Measurements from ENCODE around the gene DST. TPM values are rescaled to one million over a fixed set of nuclear protein-coding genes. Genes with fewer than 3 reads are reported as not detected.

DST gene
- total and polyA plus RNA-seq, 7 donors: 58.3 to 341 (median 109) TPM

DNA sequence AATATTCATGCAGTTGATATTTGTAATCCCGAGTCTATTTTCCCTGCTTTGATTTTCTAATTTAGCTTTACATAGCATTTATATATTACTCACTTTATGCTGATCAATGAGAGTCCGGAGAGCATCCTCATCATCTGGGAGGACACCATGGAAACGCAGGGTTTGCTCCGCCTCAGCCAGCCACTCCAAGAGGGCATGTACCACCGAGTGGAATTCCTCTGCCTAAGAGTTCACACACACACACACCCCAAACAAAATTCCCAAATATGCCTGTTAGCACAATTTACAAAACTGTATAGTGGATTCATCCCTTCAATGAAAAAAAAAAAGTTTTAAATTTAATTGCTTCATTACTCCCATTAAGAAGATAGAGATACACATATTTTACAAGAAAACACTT is 160.7 kb downstream of the DST start:
- H3K27me3 ChIP-seq (ENCODE audit: insufficient read depth in 3 of 3, low read length in 2 of 3): no peaks in the 10 kb centered on the region
- ATAC-seq (no peak), DNase-seq (no peak)
- WGBS, 3 donors: 81 to 85% (median 84%) methylated on average over 5 of the region's 5 CpGs
- TF ChIP-seq, protein P1, sequence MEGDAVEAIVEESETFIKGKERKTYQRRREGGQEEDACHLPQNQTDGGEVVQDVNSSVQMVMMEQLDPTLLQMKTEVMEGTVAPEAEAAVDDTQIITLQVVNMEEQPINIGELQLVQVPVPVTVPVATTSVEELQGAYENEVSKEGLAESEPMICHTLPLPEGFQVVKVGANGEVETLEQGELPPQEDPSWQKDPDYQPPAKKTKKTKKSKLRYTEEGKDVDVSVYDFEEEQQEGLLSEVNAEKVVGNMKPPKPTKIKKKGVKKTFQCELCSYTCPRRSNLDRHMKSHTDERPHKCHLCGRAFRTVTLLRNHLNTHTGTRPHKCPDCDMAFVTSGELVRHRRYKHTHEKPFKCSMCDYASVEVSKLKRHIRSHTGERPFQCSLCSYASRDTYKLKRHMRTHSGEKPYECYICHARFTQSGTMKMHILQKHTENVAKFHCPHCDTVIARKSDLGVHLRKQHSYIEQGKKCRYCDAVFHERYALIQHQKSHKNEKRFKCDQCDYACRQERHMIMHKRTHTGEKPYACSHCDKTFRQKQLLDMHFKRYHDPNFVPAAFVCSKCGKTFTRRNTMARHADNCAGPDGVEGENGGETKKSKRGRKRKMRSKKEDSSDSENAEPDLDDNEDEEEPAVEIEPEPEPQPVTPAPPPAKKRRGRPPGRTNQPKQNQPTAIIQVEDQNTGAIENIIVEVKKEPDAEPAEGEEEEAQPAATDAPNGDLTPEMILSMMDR (IDR thresholded peaks at IDR 0.05): no peak
- H3K36me3 ChIP-seq (ENCODE audit: insufficient read depth in 1 of 2, low read depth in 1 of 2): peaks cover 0 to 99% of the 10 kb centered on the region in 2 donors
- H3K4me3 ChIP-seq: no peak overlapping the region
- H3K4me1 ChIP-seq: no peaks in the 10 kb centered on the region
- H3K9me3 ChIP-seq: no peaks in the 10 kb centered on the region
- H3K27ac ChIP-seq: no peak overlapping the region
- intact Hi-C loops (cut with DNase I): no loop called here

DNA sequence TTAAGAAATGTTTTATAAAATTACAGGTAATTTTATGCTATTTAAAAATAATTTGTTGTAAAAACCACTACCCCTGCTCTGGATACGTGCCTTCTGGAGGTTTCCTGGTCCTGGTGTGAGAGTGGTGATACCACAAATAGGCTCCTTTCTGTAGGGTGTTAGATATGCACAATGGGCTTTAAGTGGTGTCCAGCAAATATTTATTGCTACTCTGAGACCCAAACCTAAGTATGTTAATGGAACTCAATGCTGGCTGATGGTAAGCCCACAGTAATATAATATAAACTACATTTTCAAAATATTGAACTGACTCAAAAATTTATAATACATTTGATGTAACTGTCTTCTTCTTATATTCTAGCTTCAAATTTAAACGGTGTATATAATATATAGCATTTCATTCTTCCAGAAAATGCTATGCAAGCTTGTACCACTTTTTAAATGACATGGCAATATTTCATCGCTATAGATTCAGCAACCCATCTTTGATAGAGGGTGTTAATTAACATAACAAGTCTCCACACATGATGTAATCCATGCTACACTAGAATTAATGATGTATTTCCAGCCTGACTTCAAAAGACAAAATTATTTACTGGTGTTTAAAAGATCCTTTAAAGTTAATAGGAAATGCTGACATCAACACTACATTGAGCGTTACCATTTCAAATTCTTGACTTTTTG is 161.9 kb downstream of the DST start:
- TF ChIP-seq, protein P1 (IDR thresholded peaks at IDR 0.05): no peak
- Histone ChIP-seq H3K27ac (no peak overlapping the region), H3K9me3 (no peaks in the 10 kb centered on the region), H3K36me3 (ENCODE audit: insufficient read depth in 1 of 2, low read depth in 1 of 2) (peaks cover under 1 to 99% of the 10 kb centered on the region in 2 donors), H3K4me1 (no peaks in the 10 kb centered on the region), H3K4me3 (no peak overlapping the region), H3K27me3 (ENCODE audit: insufficient read depth in 3 of 3, low read length in 2 of 3) (no peaks in the 10 kb centered on the region)
- no peak for DNase-seq
- intact Hi-C loops (cut with DNase I): no loop called here
- no peak for ATAC-seq
- WGBS, 3 donors: 84 to 90% (median 87%) methylated on average over 4 of the region's 4 CpGs

- no peak overlapping the region for H3K4me3 ChIP-seq
- H3K36me3 ChIP-seq (ENCODE audit: insufficient read depth in 1 of 2, low read depth in 1 of 2): peaks cover 3 to 99% of the 10 kb centered on the region in 2 donors
- TF ChIP-seq, protein P1 (IDR thresholded peaks at IDR 0.05): no peak
- H3K27ac ChIP-seq: no peak overlapping the region
- H3K9me3 ChIP-seq: no peaks in the 10 kb centered on the region
- DNase-seq: no peak
- ATAC-seq: no peak
- H3K27me3 ChIP-seq (ENCODE audit: insufficient read depth in 3 of 3, low read length in 2 of 3): no peaks in the 10 kb centered on the region
- H3K4me1 ChIP-seq: no peaks in the 10 kb centered on the region
- intact Hi-C loops (cut with DNase I): no loop called here
Measured at GRCh38 chr6:56480246-56480645, 162.4 kb downstream of the DST start.

GRCh38 chr6:56479381-56479780 is 163.3 kb downstream of the DST start:
- Histone ChIP-seq H3K4me1 (no peaks in the 10 kb centered on the region), H3K4me3 (no peak overlapping the region), H3K36me3 (ENCODE audit: insufficient read depth in 1 of 2, low read depth in 1 of 2) (peaks cover 3 to 98% of the 10 kb centered on the region in 2 donors), H3K27ac (no peak overlapping the region), H3K27me3 (ENCODE audit: insufficient read depth in 3 of 3, low read length in 2 of 3) (no peaks in the 10 kb centered on the region), H3K9me3 (no peaks in the 10 kb centered on the region)
- WGBS, 3 donors: 95 to 99% (median 99%) methylated on average over 3 of the region's 3 CpGs
- TF ChIP-seq, protein P1 (IDR thresholded peaks at IDR 0.05): no peak
- intact Hi-C loops (cut with DNase I): no loop called here
- no peak for DNase-seq
- no peak for ATAC-seq

DNA sequence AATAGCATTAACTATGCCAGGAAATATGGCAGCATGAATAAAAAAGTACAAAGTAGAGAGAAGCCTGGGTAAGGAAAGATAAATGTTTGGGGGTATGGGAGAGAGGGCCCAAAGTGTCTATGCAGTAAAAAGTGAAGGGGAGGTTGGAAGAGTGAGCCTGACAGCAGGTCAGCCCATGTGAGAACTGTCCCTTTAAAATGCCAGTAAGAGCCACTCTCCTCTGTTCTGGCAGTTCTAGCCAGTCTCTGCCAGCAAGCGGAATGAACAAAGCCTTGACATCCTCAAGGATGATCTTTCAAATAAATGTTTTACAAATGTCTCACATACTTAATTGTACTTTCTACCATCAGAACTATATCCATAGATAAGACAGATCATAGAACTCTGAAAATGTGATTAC is 164.5 kb downstream of the DST start:
- peaks cover 3 to 98% of the 10 kb centered on the region in 2 donors for H3K36me3 ChIP-seq (ENCODE audit: insufficient read depth in 1 of 2, low read depth in 1 of 2)
- ATAC-seq: no peak
- DNase-seq: no peak
- intact Hi-C loops (cut with DNase I): no loop called here
- H3K27ac ChIP-seq: no peak overlapping the region
- H3K4me3 ChIP-seq: no peak overlapping the region
- no peaks in the 10 kb centered on the region for H3K4me1 ChIP-seq
- no peaks in the 10 kb centered on the region for H3K9me3 ChIP-seq
- 82 to 100% (median 86%) methylated on average over 1 of the region's 1 CpG for WGBS, 3 donors
- H3K27me3 ChIP-seq (ENCODE audit: insufficient read depth in 3 of 3, low read length in 2 of 3): no peaks in the 10 kb centered on the region
- TF ChIP-seq, protein P1 (IDR thresholded peaks at IDR 0.05): no peak
